ENCODE measurements around the gene CASP6.

Gene CASP6

GRCh38 chr4:109645874-109646710, 57.2 kb downstream of the CASP6 start:
- H3K4me3 ChIP-seq (ENCODE audit: low read depth, low read length) = no peak overlapping the region
- DNase-seq (ENCODE audit: low read depth) = no peak
- in situ Hi-C loops (cut with HindIII; ENCODE audit: low sequenced_read_pairs) = no loop called here
- TF ChIP-seq CTCF (IDR thresholded peaks at IDR 0.05; ENCODE audit: low read depth, low read length, missing control alignments) = no peak

GRCh38 chr4:109640644-109641043, 62.6 kb downstream of the CASP6 start:
- TF ChIP-seq CTCF (IDR thresholded peaks at IDR 0.05; ENCODE audit: low read depth, low read length, missing control alignments) = no peak

More at GRCh38 chr4:109640644-109641043, 62.6 kb downstream of the CASP6 start:
- H3K4me3 ChIP-seq (ENCODE audit: low read depth, low read length) = no peak overlapping the region
- in situ Hi-C loops (cut with HindIII; ENCODE audit: low sequenced_read_pairs) = no loop called here
- DNase-seq (ENCODE audit: low read depth) = no peak
